ENCODE data around the gene DBNDD2.

DNA sequence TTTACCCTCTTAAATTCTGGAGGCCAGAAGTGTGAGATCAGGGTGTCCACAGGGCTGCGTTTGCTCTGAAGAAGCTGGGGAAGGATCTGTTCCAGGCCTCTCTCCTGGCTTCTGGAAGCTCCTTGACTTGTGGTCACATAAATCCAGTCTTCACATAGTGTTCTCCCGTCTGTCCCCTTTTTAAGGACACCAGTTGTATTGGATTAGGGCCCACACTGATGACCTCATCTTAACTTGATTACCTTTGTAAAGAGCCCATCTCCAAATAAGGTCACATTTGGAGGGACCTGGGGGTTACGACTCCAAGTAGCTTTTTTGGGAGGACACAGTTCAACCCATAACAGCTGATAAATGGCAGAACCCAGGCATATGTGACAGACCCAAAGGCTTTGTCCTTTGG is 41.4 kb downstream of the DBNDD2 start:
- TF ChIP-seq, protein P1, sequence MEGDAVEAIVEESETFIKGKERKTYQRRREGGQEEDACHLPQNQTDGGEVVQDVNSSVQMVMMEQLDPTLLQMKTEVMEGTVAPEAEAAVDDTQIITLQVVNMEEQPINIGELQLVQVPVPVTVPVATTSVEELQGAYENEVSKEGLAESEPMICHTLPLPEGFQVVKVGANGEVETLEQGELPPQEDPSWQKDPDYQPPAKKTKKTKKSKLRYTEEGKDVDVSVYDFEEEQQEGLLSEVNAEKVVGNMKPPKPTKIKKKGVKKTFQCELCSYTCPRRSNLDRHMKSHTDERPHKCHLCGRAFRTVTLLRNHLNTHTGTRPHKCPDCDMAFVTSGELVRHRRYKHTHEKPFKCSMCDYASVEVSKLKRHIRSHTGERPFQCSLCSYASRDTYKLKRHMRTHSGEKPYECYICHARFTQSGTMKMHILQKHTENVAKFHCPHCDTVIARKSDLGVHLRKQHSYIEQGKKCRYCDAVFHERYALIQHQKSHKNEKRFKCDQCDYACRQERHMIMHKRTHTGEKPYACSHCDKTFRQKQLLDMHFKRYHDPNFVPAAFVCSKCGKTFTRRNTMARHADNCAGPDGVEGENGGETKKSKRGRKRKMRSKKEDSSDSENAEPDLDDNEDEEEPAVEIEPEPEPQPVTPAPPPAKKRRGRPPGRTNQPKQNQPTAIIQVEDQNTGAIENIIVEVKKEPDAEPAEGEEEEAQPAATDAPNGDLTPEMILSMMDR (IDR thresholded peaks at IDR 0.05; ENCODE audit: low read length): no peak
- no peak for TF ChIP-seq EZH2 (IDR thresholded peaks at IDR 0.05; ENCODE audit: borderline replicate concordance, low read length)

All from OCI-LY1 (cell line).